HCT116 (cell line): ENCODE measurements around the gene CLIC3.

ENCODE experiments used
- CBX3 ChIP-seq: IDR thresholded peaks from 2 replicates; pipeline ENCODE4 v1.6.1; 2012; ENCODE audit warnings: low read depth
- CEBPB ChIP-seq: IDR thresholded peaks from 2 replicates; pipeline ENCODE4 v1.6.1; 2012; ENCODE audit warnings: low read depth
- CTCF ChIP-seq, 3 experiments: fragments of 200-600 bp in 1 of 3; sonication (generic) in 1 of 3; IDR thresholded peaks in 2 of 3; conservative IDR thresholded peaks in 1 of 3; 2 replicates each; pipeline ENCODE4 v1.5.1; 2012 to 2017; ENCODE audit warnings: low read depth in 2 of 3, low read length in 2 of 3, antibody characterized with exemption in 1 of 3, borderline replicate concordance in 1 of 3, control low read depth in 1 of 3, mild to moderate bottlenecking in 1 of 3, mixed read lengths in 1 of 3, mixed run types in 1 of 3, moderate library complexity in 1 of 3; ENCODE audit not compliant: insufficient read depth in 1 of 3
- EZH2 ChIP-seq: fragments of 200-600 bp; sonication (generic); IDR thresholded peaks from 2 replicates; pipeline ENCODE4 v1.6.1; 2017; ENCODE audit warnings: antibody characterized with exemption, mixed run types
- MAX ChIP-seq: IDR thresholded peaks from 2 replicates; pipeline ENCODE4 v1.6.1; 2012
- POLR2A ChIP-seq: IDR thresholded peaks from 2 replicates; pipeline ENCODE4 v1.7.0; 2011; ENCODE audit warnings: borderline replicate concordance; ENCODE audit not compliant: insufficient read depth, insufficient read length; ENCODE audit errors: extremely low read depth
- POLR2AphosphoS5 ChIP-seq: IDR thresholded peaks from 2 replicates; pipeline ENCODE4 v1.6.1; 2011; ENCODE audit warnings: mild to moderate bottlenecking, low read depth, low read length, moderate library complexity
- RAD21 ChIP-seq: IDR thresholded peaks from 2 replicates; pipeline ENCODE4 v1.6.1; 2012; ENCODE audit warnings: low read depth, mild to moderate bottlenecking
- SIN3A ChIP-seq: IDR thresholded peaks from 2 replicates; pipeline ENCODE4 v1.6.1; 2012; ENCODE audit warnings: low read depth

- TF ChIP-seq CTCF (IDR thresholded peaks at IDR 0.05 in 2 of 3, conservative IDR thresholded peaks at IDR 0.05 in 1 of 3; ENCODE audit: borderline replicate concordance in 1 of 3, insufficient read depth in 1 of 3, low read depth in 2 of 3, low read length in 2 of 3) = no peak
- no peak for TF ChIP-seq POLR2AphosphoS5
- no peak for TF ChIP-seq MAX
- TF ChIP-seq SIN3A = no peak
- TF ChIP-seq CBX3 = no peak
- no peak for TF ChIP-seq POLR2A
- TF ChIP-seq EZH2 = no peak
- TF ChIP-seq CEBPB = no peak
- no peak for TF ChIP-seq RAD21
These were observed 1.5 kb upstream of the CLIC3 start for GRCh38 chr9:136997830-136998234.
